HEK293 (cell line): ENCODE measurements around the gene MIB2.

Experiments
- CTCF ChIP-seq: fragments of 450-650 bp; formaldehyde crosslinking; IDR thresholded peaks from 2 replicates; pipeline ENCODE4 v1.5.1; 2016; ENCODE audit warnings: missing biosample characterization, missing genetic modification characterization
- ZBTB7A ChIP-seq: fragments of 450-650 bp; formaldehyde crosslinking; IDR thresholded peaks from 2 replicates; pipeline ENCODE4 v1.5.1; 2016; ENCODE audit warnings: low read depth, missing biosample characterization, missing genetic modification characterization
- ZNF488 ChIP-seq: fragments of 450-650 bp; formaldehyde crosslinking; IDR thresholded peaks from 2 replicates; pipeline ENCODE4 v1.5.1; 2016; ENCODE audit warnings: missing biosample characterization, missing genetic modification characterization
- ZNF501 ChIP-seq: fragments of 450-650 bp; formaldehyde crosslinking; IDR thresholded peaks from 2 replicates; pipeline ENCODE4 v1.5.1; 2016; ENCODE audit warnings: missing biosample characterization, missing genetic modification characterization
- ZNF624 ChIP-seq: fragments of 450-650 bp; formaldehyde crosslinking; IDR thresholded peaks from 2 replicates; pipeline ENCODE4 v1.5.1; 2017; ENCODE audit warnings: missing biosample characterization, missing genetic modification characterization

DNA sequence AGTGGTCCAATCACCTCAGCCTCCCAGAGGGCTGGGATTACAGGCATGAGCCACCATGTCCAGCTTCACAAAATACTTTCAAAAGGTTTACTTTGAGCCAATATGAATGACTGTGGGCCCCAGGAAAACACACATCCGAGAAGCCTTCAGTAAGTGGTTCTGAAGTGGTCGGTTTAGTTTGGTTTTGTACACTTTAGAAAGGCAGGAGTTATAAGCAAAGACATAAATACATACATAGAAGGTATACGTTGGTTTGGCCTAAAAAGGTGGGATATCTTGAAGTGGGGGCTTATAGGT is 3.2 kb upstream of the MIB2 start:
- no peak for TF ChIP-seq ZNF624 (tag by site-specific recombination)
- no peak for TF ChIP-seq ZNF501 (tag by site-specific recombination)
- no peak for TF ChIP-seq CTCF (tag by site-specific recombination)
- no peak for TF ChIP-seq ZNF488 (tag by site-specific recombination)
- TF ChIP-seq ZBTB7A (tag by site-specific recombination), result no peak
